Suprapubic skin (tissue), 4 donors: ENCODE data around the gene PTGR3.

Source experiments
- CTCF ChIP-seq, 2 donors: fragments of 200-600 bp in 1 of 2; fragments of 450-650 bp in 1 of 2; sonication (generic) in 1 of 2; IDR thresholded peaks; one replicate each; pipeline ENCODE4 v1.5.1; 2016 to 2019; ENCODE audit warnings: antibody characterized with exemption in 2 of 2, mild to moderate bottlenecking in 1 of 2, moderate library complexity in 1 of 2
- EP300 ChIP-seq: sonication (generic); formaldehyde crosslinking; IDR thresholded peaks from one replicate; pipeline ENCODE4 v1.6.1; 2017; ENCODE audit warnings: antibody characterized with exemption
- POLR2A ChIP-seq, 2 donors: fragments of 450-650 bp; IDR thresholded peaks; one replicate each; pipeline ENCODE4 v1.6.1; 2017; ENCODE audit warnings: antibody characterized with exemption in 2 of 2, mild to moderate bottlenecking in 2 of 2, moderate library complexity in 2 of 2
- POLR2AphosphoS5 ChIP-seq, 3 donors: sonication (generic); formaldehyde crosslinking; IDR thresholded peaks; one replicate each; pipeline ENCODE4 v1.6.1; 2017; ENCODE audit warnings: antibody characterized with exemption in 3 of 3

GRCh38 chr18:75192899-75193298, 16.0 kb downstream of the PTGR3 start:
- TF ChIP-seq CTCF (IDR thresholded peaks at IDR 0.05) (no peak), POLR2A (IDR thresholded peaks at IDR 0.05) (no peak), EP300 (no peak), POLR2AphosphoS5 (IDR thresholded peaks at IDR 0.05) (no peak)
